ENCODE data around the gene TMEM109.

TMEM109 gene

GRCh38 chr11:60918251-60918938 is 4.4 kb downstream of the TMEM109 start:
- TF ChIP-seq CTCF (IDR thresholded peaks at IDR 0.05; ENCODE audit: borderline replicate concordance, insufficient read depth, low read depth, low read length) = no peak
- no peak overlapping the region for H3K4me3 ChIP-seq (ENCODE audit: low read depth, low read length)

GRCh38 chr11:60918939-60919265 is 4.9 kb downstream of the TMEM109 start:
- no peak overlapping the region for H3K4me3 ChIP-seq (ENCODE audit: low read depth, low read length)
- TF ChIP-seq CTCF (IDR thresholded peaks at IDR 0.05; ENCODE audit: borderline replicate concordance, insufficient read depth, low read depth, low read length) = no peak

- H3K4me3 ChIP-seq (ENCODE audit: low read depth, low read length) = no peak overlapping the region
- TF ChIP-seq CTCF (IDR thresholded peaks at IDR 0.05; ENCODE audit: borderline replicate concordance, insufficient read depth, low read depth, low read length) = no peak
These were observed 5.4 kb downstream of the TMEM109 start for GRCh38 chr11:60919320-60919719.

- H3K4me3 ChIP-seq (ENCODE audit: low read depth, low read length) = no peak overlapping the region
- TF ChIP-seq CTCF (IDR thresholded peaks at IDR 0.05; ENCODE audit: borderline replicate concordance, insufficient read depth, low read depth, low read length) = no peak
These were observed 6.0 kb downstream of the TMEM109 start for GRCh38 chr11:60919956-60920355.

GRCh38 chr11:60921259-60921658 is 7.3 kb downstream of the TMEM109 start:
- no peak for TF ChIP-seq CTCF (IDR thresholded peaks at IDR 0.05; ENCODE audit: borderline replicate concordance, insufficient read depth, low read depth, low read length)
- no peak overlapping the region for H3K4me3 ChIP-seq (ENCODE audit: low read depth, low read length)

- TF ChIP-seq CTCF (IDR thresholded peaks at IDR 0.05; ENCODE audit: borderline replicate concordance, insufficient read depth, low read depth, low read length) = no peak
- H3K4me3 ChIP-seq (ENCODE audit: low read depth, low read length) = no peak overlapping the region
These were observed 7.9 kb downstream of the TMEM109 start for GRCh38 chr11:60921777-60922335.

- no peak for TF ChIP-seq CTCF (IDR thresholded peaks at IDR 0.05; ENCODE audit: borderline replicate concordance, insufficient read depth, low read depth, low read length)
- H3K4me3 ChIP-seq (ENCODE audit: low read depth, low read length) = no peak overlapping the region
These were observed 8.9 kb downstream of the TMEM109 start for GRCh38 chr11:60922906-60923305.
